ENCODE measurements around the gene DNAH17.
"Not testable (repeated sequence)": the region's sequence is repeated elsewhere in the genome, so short reads cannot be mapped to it uniquely, and the experiment has no call there.

DNAH17 gene

GRCh38 chr17:78466786-78467715, 110.1 kb downstream of the DNAH17 start:
- H2AFZ ChIP-seq = no peak overlapping the region
- H3K4me1 ChIP-seq = no peaks in the 10 kb centered on the region
- no peaks in the 10 kb centered on the region for H3K9me3 ChIP-seq (ENCODE audit: control insufficient read depth, low read length)
- no peak overlapping the region for H3K4me3 ChIP-seq (ENCODE audit: low read depth, low read length)
- H3K4me2 ChIP-seq (ENCODE audit: low read length) = no peak overlapping the region
- no peak overlapping the region for H3K27ac ChIP-seq
- TF ChIP-seq CTCF (IDR thresholded peaks at IDR 0.05) = no peak
- no peaks in the 10 kb centered on the region for H3K36me3 ChIP-seq (ENCODE audit: control insufficient read depth, insufficient read depth, low read length)
- H3K9ac ChIP-seq = no peak overlapping the region
- H3K79me2 ChIP-seq = no peaks in the 10 kb centered on the region
- H3K27me3 ChIP-seq (ENCODE audit: control insufficient read depth, insufficient read depth, low read length) = no peaks in the 10 kb centered on the region

- not testable (repeated sequence) for H3K4me3 ChIP-seq (ENCODE audit: low read depth, low read length); H3K4me1 ChIP-seq; H3K9ac ChIP-seq; H3K36me3 ChIP-seq (ENCODE audit: control insufficient read depth, insufficient read depth, low read length); H3K27me3 ChIP-seq (ENCODE audit: control insufficient read depth, insufficient read depth, low read length); H3K9me3 ChIP-seq (ENCODE audit: control insufficient read depth, low read length); H2AFZ ChIP-seq; H3K4me2 ChIP-seq (ENCODE audit: low read length); H3K79me2 ChIP-seq; H3K27ac ChIP-seq
Observed at GRCh38 chr17:78466109-78466785, 110.9 kb downstream of the DNAH17 start.

- Histone ChIP-seq H3K36me3 (ENCODE audit: control insufficient read depth, insufficient read depth, low read length) (no peaks in the 10 kb centered on the region), H3K4me1 (no peaks in the 10 kb centered on the region), H3K9me3 (ENCODE audit: control insufficient read depth, low read length) (no peaks in the 10 kb centered on the region), H3K9ac (no peak overlapping the region), H3K27me3 (ENCODE audit: control insufficient read depth, insufficient read depth, low read length) (no peaks in the 10 kb centered on the region), H3K4me2 (ENCODE audit: low read length) (no peak overlapping the region), H3K27ac (no peak overlapping the region), H3K4me3 (ENCODE audit: low read depth, low read length) (no peak overlapping the region), H3K79me2 (no peaks in the 10 kb centered on the region), H2AFZ (no peak overlapping the region)
- TF ChIP-seq CTCF (IDR thresholded peaks at IDR 0.05) = no peak
Observed at GRCh38 chr17:78462148-78462547, 115.0 kb downstream of the DNAH17 start.

GRCh38 chr17:78461799-78462053, 115.5 kb downstream of the DNAH17 start:
- no peaks in the 10 kb centered on the region for H3K27me3 ChIP-seq (ENCODE audit: control insufficient read depth, insufficient read depth, low read length)
- H3K79me2 ChIP-seq = no peaks in the 10 kb centered on the region
- no peak overlapping the region for H3K9ac ChIP-seq
- no peaks in the 10 kb centered on the region for H3K36me3 ChIP-seq (ENCODE audit: control insufficient read depth, insufficient read depth, low read length)
- no peak overlapping the region for H3K4me2 ChIP-seq (ENCODE audit: low read length)
- no peaks in the 10 kb centered on the region for H3K4me1 ChIP-seq
- no peaks in the 10 kb centered on the region for H3K9me3 ChIP-seq (ENCODE audit: control insufficient read depth, low read length)
- H3K27ac ChIP-seq = no peak overlapping the region
- H3K4me3 ChIP-seq (ENCODE audit: low read depth, low read length) = no peak overlapping the region
- no peak overlapping the region for H2AFZ ChIP-seq
- no peak for TF ChIP-seq CTCF (IDR thresholded peaks at IDR 0.05)

- H3K27ac ChIP-seq = no peak overlapping the region
- no peaks in the 10 kb centered on the region for H3K79me2 ChIP-seq
- TF ChIP-seq CTCF (IDR thresholded peaks at IDR 0.05) = no peak
Observed at GRCh38 chr17:78460951-78461798, 116.0 kb downstream of the DNAH17 start.

More at GRCh38 chr17:78460951-78461798, 116.0 kb downstream of the DNAH17 start:
- H2AFZ ChIP-seq = no peak overlapping the region
- no peak overlapping the region for H3K9ac ChIP-seq
- no peaks in the 10 kb centered on the region for H3K9me3 ChIP-seq (ENCODE audit: control insufficient read depth, low read length)
- H3K36me3 ChIP-seq (ENCODE audit: control insufficient read depth, insufficient read depth, low read length) = no peaks in the 10 kb centered on the region
- H3K27me3 ChIP-seq (ENCODE audit: control insufficient read depth, insufficient read depth, low read length) = no peaks in the 10 kb centered on the region
- no peaks in the 10 kb centered on the region for H3K4me1 ChIP-seq
- H3K4me3 ChIP-seq (ENCODE audit: low read depth, low read length) = no peak overlapping the region
- H3K4me2 ChIP-seq (ENCODE audit: low read length) = no peak overlapping the region
